Measurements from ENCODE around the gene G2E3. TPM values are rescaled to one million over a fixed set of nuclear protein-coding genes. Genes with fewer than 3 reads are reported as not detected.
"Not testable (repeated sequence)": the region's sequence is repeated elsewhere in the genome, so short reads cannot be mapped to it uniquely, and the experiment has no call there.

G2E3 gene
- total and polyA plus RNA-seq, 7 donors = 3.5 to 13.0 (median 6.7) TPM

DNA sequence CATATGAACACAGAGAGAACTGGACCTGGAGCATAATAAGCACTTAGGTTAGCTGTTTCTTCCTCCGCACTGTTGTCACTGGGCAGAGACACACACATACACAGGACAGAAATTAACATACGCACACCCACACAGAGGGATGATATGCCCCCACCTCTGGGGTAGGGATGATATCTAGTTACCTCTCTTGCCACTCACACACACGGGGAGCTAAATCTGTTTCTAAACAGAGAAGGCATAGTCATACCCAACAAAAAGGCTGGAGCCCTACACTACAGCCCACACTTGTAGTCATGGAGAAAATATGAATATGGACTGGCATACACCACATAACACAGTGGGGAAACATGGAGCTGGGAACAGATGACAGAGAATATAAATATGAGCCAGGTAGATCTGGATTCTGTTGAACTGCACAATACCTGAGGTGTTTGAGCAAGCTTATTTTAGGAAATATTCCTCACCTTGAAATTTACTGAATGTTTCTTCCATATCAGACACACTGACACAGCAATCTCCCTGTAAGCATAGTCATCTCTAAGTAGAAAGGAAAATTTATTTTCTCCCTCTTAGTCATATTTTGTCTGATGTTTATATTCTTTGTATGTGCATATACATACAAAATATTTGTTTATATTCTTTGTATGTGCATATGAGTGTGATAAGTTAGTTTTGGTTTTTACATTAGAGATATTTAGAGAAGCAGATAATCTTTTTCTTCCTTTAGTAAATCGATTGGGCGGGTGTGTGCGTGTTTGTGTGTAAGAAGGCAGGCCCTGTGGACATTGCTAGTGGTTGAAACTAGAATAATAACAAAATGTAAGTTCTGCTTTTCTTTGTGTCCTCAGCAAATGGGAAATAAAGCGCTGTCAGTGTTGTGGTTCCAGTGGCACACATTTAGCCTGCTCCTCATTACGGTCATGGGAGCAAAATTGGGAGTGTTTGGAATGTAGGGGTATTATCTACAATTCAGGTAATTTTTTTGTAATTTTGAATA lies 42.3 kb downstream of the G2E3 start:
- 90 to 94% methylated on average over 8 of the region's 8 CpGs for WGBS, 2 donors
- intact Hi-C loops (cut with DNase I) = no loop called here
- Histone ChIP-seq H3K27ac (no peak overlapping the region), H3K4me1 (no peaks in the 10 kb centered on the region), H3K36me3 (peaks cover 0 to 78% (median 7%) of the 10 kb centered on the region in 4 donors), H3K27me3 (no peaks in the 10 kb centered on the region), H3K9me3 (no peaks in the 10 kb centered on the region), H3K4me3 (no peak overlapping the region)
- no peak for DNase-seq
- TF ChIP-seq EP300 (IDR thresholded peaks at IDR 0.05) = no peak
- TF ChIP-seq POLR2AphosphoS5 (IDR thresholded peaks at IDR 0.05) = no peak

DNA sequence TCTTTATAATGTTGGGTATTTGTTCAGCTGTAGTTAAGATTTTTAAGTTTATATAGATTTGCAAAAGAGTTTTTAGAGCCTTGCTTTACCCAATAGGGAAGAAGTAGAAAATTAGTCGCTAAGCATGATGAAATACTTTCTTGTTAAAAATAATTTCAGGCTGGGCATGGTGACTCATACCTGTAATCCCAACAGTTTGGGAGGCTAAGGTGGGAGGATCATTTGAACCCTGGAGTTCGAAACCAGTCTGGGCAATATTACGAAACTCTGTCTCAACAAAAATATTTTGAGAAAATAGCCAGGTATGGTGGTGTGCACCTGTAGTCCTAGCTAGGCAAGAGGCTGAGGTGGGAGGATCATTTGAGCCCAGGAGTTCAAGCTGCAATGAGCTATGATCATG lies 44.4 kb downstream of the G2E3 start:
- Histone ChIP-seq H3K9me3 (no peaks in the 10 kb centered on the region), H3K4me3 (no peak overlapping the region), H3K36me3 (peaks cover 0 to 79% (median 5%) of the 10 kb centered on the region in 4 donors), H3K4me1 (no peaks in the 10 kb centered on the region), H3K27ac (no peak overlapping the region), H3K27me3 (no peaks in the 10 kb centered on the region)
- TF ChIP-seq POLR2AphosphoS5 (IDR thresholded peaks at IDR 0.05) (no peak), EP300 (IDR thresholded peaks at IDR 0.05) (no peak), POLR2A (IDR thresholded peaks at IDR 0.05) (no peak), CTCF (IDR thresholded peaks at IDR 0.05) (no peak)
- intact Hi-C loops (cut with DNase I) = no loop called here
- no peak for DNase-seq
- WGBS, 2 donors = 97 to 98% methylated on average over 3 of the region's 3 CpGs

- H3K27me3 ChIP-seq; H3K27ac ChIP-seq; intact Hi-C loops (cut with DNase I); H3K9me3 ChIP-seq; DNase-seq; H3K4me3 ChIP-seq; H3K4me1 ChIP-seq: not testable (repeated sequence)
- WGBS, 2 donors = 98% methylated on average over 8 of the region's 8 CpGs
- peaks cover 0 to 67% (median 4%) of the 10 kb centered on the region in 4 donors for H3K36me3 ChIP-seq
Measured at GRCh38 chr14:30604696-30605095, 45.7 kb downstream of the G2E3 start.

DNA sequence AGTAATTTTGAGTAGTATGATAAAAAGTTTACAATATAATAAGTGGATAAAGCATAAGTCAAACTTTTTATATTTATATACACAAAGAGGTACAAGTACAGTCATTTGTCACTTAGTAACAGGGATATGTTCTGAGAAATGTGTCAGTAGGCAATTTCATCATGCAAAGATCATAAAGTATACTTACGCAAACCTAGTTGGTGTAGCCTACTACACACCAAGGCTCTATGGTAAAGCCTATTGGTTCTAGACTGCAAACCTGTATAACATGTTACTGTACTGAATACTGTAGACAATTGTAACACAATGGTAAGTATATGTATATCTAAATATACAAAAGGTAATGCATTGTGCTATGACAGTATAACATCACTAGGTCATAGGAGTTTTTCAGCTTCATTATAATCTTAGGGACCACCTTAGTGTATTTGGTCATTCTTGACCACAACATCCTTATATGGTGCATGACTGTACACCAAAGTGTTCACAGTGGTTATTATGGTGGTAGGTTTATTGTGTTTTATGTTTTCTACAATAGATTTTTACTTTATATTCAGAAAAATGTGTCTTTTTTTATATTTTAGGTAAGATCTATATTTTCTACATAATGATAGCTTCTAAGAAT lies 48.3 kb downstream of the G2E3 start:
- no peaks in the 10 kb centered on the region for H3K27me3 ChIP-seq
- H3K4me1 ChIP-seq = no peaks in the 10 kb centered on the region
- H3K9me3 ChIP-seq = no peaks in the 10 kb centered on the region
- H3K27ac ChIP-seq = no peak overlapping the region
- TF ChIP-seq CTCF (IDR thresholded peaks at IDR 0.05) (no peak), EP300 (IDR thresholded peaks at IDR 0.05) (no peak), POLR2AphosphoS5 (IDR thresholded peaks at IDR 0.05) (no peak), POLR2A (IDR thresholded peaks at IDR 0.05) (no peak)
- no peak for DNase-seq
- intact Hi-C loops (cut with DNase I) = no loop called here
- H3K36me3 ChIP-seq = peaks cover 0 to 47% (median 4%) of the 10 kb centered on the region in 4 donors
- WGBS, 2 donors = 71 to 94% methylated on average over 1 of the region's 1 CpG
- no peak overlapping the region for H3K4me3 ChIP-seq

- no peak overlapping the region for H3K27ac ChIP-seq
- intact Hi-C loops (cut with DNase I) = no loop called here
- H3K9me3 ChIP-seq = no peaks in the 10 kb centered on the region
- H3K27me3 ChIP-seq = no peaks in the 10 kb centered on the region
- no peak for DNase-seq
- WGBS, 2 donors = 20 to 70% methylated on average over 5 of the region's 5 CpGs
- peaks cover 0 to 39% (median 0%) of the 10 kb centered on the region in 4 donors for H3K36me3 ChIP-seq
- no peaks in the 10 kb centered on the region for H3K4me1 ChIP-seq
- TF ChIP-seq POLR2A (IDR thresholded peaks at IDR 0.05) (no peak), EP300 (IDR thresholded peaks at IDR 0.05) (no peak), CTCF (IDR thresholded peaks at IDR 0.05) (no peak), POLR2AphosphoS5 (IDR thresholded peaks at IDR 0.05) (no peak)
- no peak overlapping the region for H3K4me3 ChIP-seq
Measured at GRCh38 chr14:30608533-30609006, 49.6 kb downstream of the G2E3 start.

All from sigmoid colon (tissue), 7 donors.